ENCODE results near the gene TAF11L10. TPM values are rescaled to one million over a fixed set of nuclear protein-coding genes. Genes with fewer than 3 reads are reported as not detected.
"Not testable (repeated sequence)": the region's sequence is repeated elsewhere in the genome, so short reads cannot be mapped to it uniquely, and the experiment has no call there.

The TAF11L10 gene
- total RNA-seq (2021; fragmentation: NEBNext Ultra II Directional; extraction: Animal tissue kit (Norgen Biotek cat#: 25700)) (not detected in 2 replicates), polyA plus RNA-seq (2011; rRNA removed) (not detected in 2 replicates), polyA minus RNA-seq (2011; rRNA and poly(A)+ RNA removed) (not detected in 2 replicates)
- not detected for polyA plus RNA-seq (2011; cell fraction: cytosol; rRNA removed)
- not detected for polyA plus RNA-seq (2011; cell fraction: nucleus; rRNA removed)
- polyA plus RNA-seq (2012, experiment 1 of 2), result not detected in 4 replicates
- not detected for polyA plus RNA-seq (2012, experiment 2 of 2)
- polyA plus RNA-seq (2013, experiment 1 of 2), result not detected
- polyA plus RNA-seq (2013, experiment 2 of 2), result not detected
- not detected for polyA minus RNA-seq (2011; cell fraction: cytosol; rRNA and poly(A)+ RNA removed)
- not detected for polyA minus RNA-seq (2011; cell fraction: nucleus; rRNA and poly(A)+ RNA removed)
- long read RNA-seq, experiment 1, result 0 reads
- long read RNA-seq, experiment 2, result 0 reads

- H3K4me3 ChIP-seq (ENCODE audit: extremely low read depth in 1 of 4, insufficient read depth in 2 of 4, low read depth in 3 of 4, low read length in 4 of 4); H3K27ac ChIP-seq (ENCODE audit: low read depth, low read length); POLR2A ChIA-PET (ENCODE audit: partially characterized antibody); H4K91ac ChIP-seq (replicated peaks; ENCODE audit: insufficient read length, low read length); H3K4me2 ChIP-seq (ENCODE audit: insufficient read depth in 1 of 2, low read depth in 2 of 2, low read length in 2 of 2); H3K18ac ChIP-seq (ENCODE audit: extremely low read depth, low read length); H3K23me2 ChIP-seq (ENCODE audit: low read depth, low read length); H3K27me3 ChIP-seq (replicated peaks in 1 of 4; ENCODE audit: control insufficient read depth in 3 of 4, extremely low read depth in 1 of 4, insufficient read depth in 3 of 4, low read length in 3 of 4); H4K8ac ChIP-seq (ENCODE audit: extremely low read depth, insufficient read depth, low read length); H2BK20ac ChIP-seq (ENCODE audit: low read length); H2AFZ ChIP-seq (ENCODE audit: low read length); H3K4ac ChIP-seq (replicated peaks; ENCODE audit: insufficient read length, low read depth, low read length); H3K9ac ChIP-seq (replicated peaks in 1 of 4; ENCODE audit: extremely low read depth in 1 of 4, low read depth in 3 of 4, low read length in 3 of 4); H3K56ac ChIP-seq (replicated peaks; ENCODE audit: insufficient read length, low read depth, low read length); H3K14ac ChIP-seq (ENCODE audit: insufficient read length); H3K9me3 ChIP-seq (ENCODE audit: insufficient read depth in 2 of 2, low read depth in 1 of 2, low read length in 1 of 2); H3K79me1 ChIP-seq (ENCODE audit: low read depth, low read length); H3K4me1 ChIP-seq (replicated peaks in 1 of 4; ENCODE audit: control insufficient read depth in 3 of 4, insufficient read depth in 4 of 4, low read length in 3 of 4); H4K20me1 ChIP-seq (replicated peaks in 1 of 2; ENCODE audit: control insufficient read depth in 1 of 2, insufficient read depth in 2 of 2, low read length in 2 of 2); H4K5ac ChIP-seq (ENCODE audit: insufficient read length, low read depth, low read length); FAIRE-seq; H2BK15ac ChIP-seq (ENCODE audit: low read length); H3K23ac ChIP-seq (ENCODE audit: insufficient read length); H2BK120ac ChIP-seq (replicated peaks; ENCODE audit: low read depth, low read length); H3K36me3 ChIP-seq (ENCODE audit: control insufficient read depth in 2 of 4, insufficient read depth in 4 of 4, low read length in 3 of 4); H3K79me2 ChIP-seq (ENCODE audit: control insufficient read depth in 1 of 2, insufficient read depth in 2 of 2, low read length in 2 of 2); DNase-seq (ENCODE audit: low read depth in 1 of 2, low spot score in 2 of 2); H2BK12ac ChIP-seq (ENCODE audit: low read depth, low read length); H2BK5ac ChIP-seq (ENCODE audit: low read depth, low read length); H2AK5ac ChIP-seq (ENCODE audit: low read depth, low read length); CTCF ChIA-PET (ENCODE audit: partially characterized antibody): not testable (repeated sequence)
- no CpG with 5 or more reads among the region's 15 CpGs for WGBS, 2 experiments (ENCODE audit: extremely low coverage in 1 of 2, insufficient coverage in 1 of 2, insufficient read length in 1 of 2, insufficient replicate concordance in 2 of 2, low coverage in 1 of 2, low lambda C conversion rate in 2 of 2, missing lambda C conversion rate in 1 of 2)
Observed at GRCh38 chr5:17597728-17598127, at the start of gene TAF11L10. Gene TAF11L10, minus strand, starts transcription at chr5:17597828.
